ENCODE results near the gene TRAPPC3.

The TRAPPC3 gene

GRCh38 chr1:36132029-36132428, 17.3 kb downstream of the TRAPPC3 start:
- H3K9me3 Mint-ChIP-seq, result no peaks in the 10 kb centered on the region
- H3K4me3 Mint-ChIP-seq, result no peak overlapping the region
- peaks cover 10% of the 10 kb centered on the region for H3K36me3 Mint-ChIP-seq (ENCODE audit: low read depth)
- no peaks in the 10 kb centered on the region for H3K27me3 Mint-ChIP-seq
- H3K27ac Mint-ChIP-seq, result no peak overlapping the region
- no peak for DNase-seq
- H3K4me1 Mint-ChIP-seq (ENCODE audit: low read depth), result peaks cover 7% of the 10 kb centered on the region

- Mint-ChIP-seq H3K36me3 (ENCODE audit: low read depth) (no peaks in the 10 kb centered on the region), H3K4me1 (ENCODE audit: low read depth) (peaks cover 15% of the 10 kb centered on the region), H3K9me3 (no peaks in the 10 kb centered on the region)
Observed at GRCh38 chr1:36128905-36129206, 20.4 kb downstream of the TRAPPC3 start.

GRCh38 chr1:36128126-36128904, 21.0 kb downstream of the TRAPPC3 start:
- Mint-ChIP-seq H3K4me3 (no peak overlapping the region), H3K9me3 (no peaks in the 10 kb centered on the region), H3K36me3 (ENCODE audit: low read depth) (no peaks in the 10 kb centered on the region), H3K4me1 (ENCODE audit: low read depth) (peaks cover 20% of the 10 kb centered on the region), H3K27me3 (peaks cover 25% of the 10 kb centered on the region), H3K27ac (no peak overlapping the region)
- DNase-seq, result no peak

More at GRCh38 chr1:36128905-36129206, 20.4 kb downstream of the TRAPPC3 start:
- peaks cover 19% of the 10 kb centered on the region for H3K27me3 Mint-ChIP-seq
- no peak overlapping the region for H3K4me3 Mint-ChIP-seq
- H3K27ac Mint-ChIP-seq, result no peak overlapping the region
- no peak for DNase-seq

- Mint-ChIP-seq H3K4me1 (ENCODE audit: low read depth) (peaks cover 27% of the 10 kb centered on the region), H3K27me3 (peaks cover 38% of the 10 kb centered on the region), H3K9me3 (no peaks in the 10 kb centered on the region), H3K36me3 (ENCODE audit: low read depth) (no peaks in the 10 kb centered on the region), H3K27ac (no peak overlapping the region), H3K4me3 (no peak overlapping the region)
- no peak for DNase-seq
Observed at GRCh38 chr1:36126797-36127500, 22.3 kb downstream of the TRAPPC3 start.

- Mint-ChIP-seq H3K27ac (no peak overlapping the region), H3K27me3 (peaks cover 42% of the 10 kb centered on the region), H3K4me1 (ENCODE audit: low read depth) (peaks cover 27% of the 10 kb centered on the region), H3K36me3 (ENCODE audit: low read depth) (no peaks in the 10 kb centered on the region), H3K4me3 (peak overlapping the region; percentile 19), H3K9me3 (no peaks in the 10 kb centered on the region)
- DNase-seq, result no peak
Observed at GRCh38 chr1:36126005-36126716, 23.1 kb downstream of the TRAPPC3 start.

GRCh38 chr1:36125129-36125991, 23.9 kb downstream of the TRAPPC3 start, which contains the start of gene COL8A2:
Gene COL8A2 (minus strand): TSS chr1:36125222. CDS start chr1:36100242, 24,980 bp downstream.
- Mint-ChIP-seq H3K27ac (no peak within 1 kb of the TSS), H3K27me3 (peaks cover 42% of the 10 kb centered on the region), H3K9me3 (no peaks in the 10 kb centered on the region), H3K36me3 (ENCODE audit: low read depth) (no peaks in the 10 kb centered on the region), H3K4me3 (peak within 1 kb of the TSS; percentile 31), H3K4me1 (ENCODE audit: low read depth) (peaks cover 27% of the 10 kb centered on the region)
- no peak for DNase-seq

GRCh38 chr1:36124404-36125128, 24.7 kb downstream of the TRAPPC3 start:
- no peaks in the 10 kb centered on the region for H3K36me3 Mint-ChIP-seq (ENCODE audit: low read depth)
- H3K4me1 Mint-ChIP-seq (ENCODE audit: low read depth), result peaks cover 27% of the 10 kb centered on the region
- H3K4me3 Mint-ChIP-seq, result peak overlapping the region; percentile 31
- DNase-seq, result no peak
- H3K9me3 Mint-ChIP-seq, result no peaks in the 10 kb centered on the region
- H3K27me3 Mint-ChIP-seq, result peaks cover 42% of the 10 kb centered on the region
- H3K27ac Mint-ChIP-seq, result no peak overlapping the region

- Mint-ChIP-seq H3K27ac (peak overlapping the region; percentile 22), H3K4me1 (ENCODE audit: low read depth) (peaks cover 27% of the 10 kb centered on the region), H3K4me3 (no peak overlapping the region), H3K9me3 (no peaks in the 10 kb centered on the region), H3K27me3 (peaks cover 42% of the 10 kb centered on the region), H3K36me3 (ENCODE audit: low read depth) (no peaks in the 10 kb centered on the region)
- DNase-seq, result no peak
Observed at GRCh38 chr1:36123356-36123755, 25.9 kb downstream of the TRAPPC3 start.

- Mint-ChIP-seq H3K9me3 (no peaks in the 10 kb centered on the region), H3K4me3 (no peak overlapping the region), H3K27me3 (peaks cover 42% of the 10 kb centered on the region), H3K4me1 (ENCODE audit: low read depth) (peaks cover 27% of the 10 kb centered on the region), H3K36me3 (ENCODE audit: low read depth) (no peaks in the 10 kb centered on the region), H3K27ac (no peak overlapping the region)
- DNase-seq, result no peak
Observed at GRCh38 chr1:36122062-36123030, 26.9 kb downstream of the TRAPPC3 start.

- Mint-ChIP-seq H3K4me1 (ENCODE audit: low read depth) (peaks cover 14% of the 10 kb centered on the region), H3K9me3 (no peaks in the 10 kb centered on the region), H3K36me3 (ENCODE audit: low read depth) (no peaks in the 10 kb centered on the region), H3K27me3 (peaks cover 29% of the 10 kb centered on the region), H3K4me3 (no peak overlapping the region), H3K27ac (no peak overlapping the region)
- no peak for DNase-seq
Observed at GRCh38 chr1:36119456-36119855, 29.8 kb downstream of the TRAPPC3 start.

- Mint-ChIP-seq H3K4me1 (ENCODE audit: low read depth) (peaks cover 11% of the 10 kb centered on the region), H3K4me3 (no peak overlapping the region), H3K27me3 (peaks cover 21% of the 10 kb centered on the region), H3K9me3 (no peaks in the 10 kb centered on the region), H3K36me3 (ENCODE audit: low read depth) (no peaks in the 10 kb centered on the region), H3K27ac (no peak overlapping the region)
- no peak for DNase-seq
Observed at GRCh38 chr1:36118447-36119204, 30.7 kb downstream of the TRAPPC3 start.

- no peaks in the 10 kb centered on the region for H3K36me3 Mint-ChIP-seq (ENCODE audit: low read depth)
- H3K4me3 Mint-ChIP-seq, result no peak overlapping the region
- H3K27ac Mint-ChIP-seq, result no peak overlapping the region
- DNase-seq, result no peak
- H3K27me3 Mint-ChIP-seq, result peaks cover 3% of the 10 kb centered on the region
- no peaks in the 10 kb centered on the region for H3K4me1 Mint-ChIP-seq (ENCODE audit: low read depth)
- no peaks in the 10 kb centered on the region for H3K9me3 Mint-ChIP-seq
Observed at GRCh38 chr1:36116901-36117300, 32.4 kb downstream of the TRAPPC3 start.

Measured in activated T-cell treated with anti-CD3 and anti-CD28 coated beads, Interleukin-2, amount 50 U/mL, for 24 hours (primary cell).